ENCODE results near the gene RPS5.
"Not testable (repeated sequence)": the region's sequence is repeated elsewhere in the genome, so short reads cannot be mapped to it uniquely, and the experiment has no call there.

Gene RPS5

GRCh38 chr19:58386576-58387337, at the start of gene RPS5:
Gene RPS5, plus strand, starts transcription at chr19:58387269. Its CDS starts 869 bp downstream, at chr19:58388138.
- peak; percentile 98 for DNase-seq

GRCh38 chr19:58338336-58338735, 48.7 kb upstream of the RPS5 start:
- DNase-seq, result no peak

GRCh38 chr19:58338825-58339558, 48.1 kb upstream of the RPS5 start:
- no peak for DNase-seq

DNA sequence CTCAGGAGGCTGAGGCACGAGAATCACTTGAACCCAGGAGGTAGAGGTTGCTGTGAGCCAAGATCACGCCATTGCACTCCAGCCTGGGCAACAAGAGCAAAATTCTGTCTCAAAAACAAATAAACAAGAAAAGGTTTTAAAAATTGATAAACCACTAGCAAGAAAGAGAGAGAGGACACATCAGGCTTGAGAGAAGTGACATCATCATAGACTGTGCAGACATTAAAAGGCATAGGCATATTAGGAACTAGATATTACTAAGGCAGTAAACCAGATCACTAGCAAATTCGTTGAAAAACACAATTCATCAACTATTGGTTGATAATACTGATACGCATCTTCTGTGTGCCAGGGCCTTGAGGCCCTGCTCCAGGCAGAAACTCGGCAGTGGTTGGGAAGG, 41.5 kb upstream of the RPS5 start:
- no peak for DNase-seq

GRCh38 chr19:58346961-58347929, 39.8 kb upstream of the RPS5 start:
- peak; percentile 77 for DNase-seq

DNA sequence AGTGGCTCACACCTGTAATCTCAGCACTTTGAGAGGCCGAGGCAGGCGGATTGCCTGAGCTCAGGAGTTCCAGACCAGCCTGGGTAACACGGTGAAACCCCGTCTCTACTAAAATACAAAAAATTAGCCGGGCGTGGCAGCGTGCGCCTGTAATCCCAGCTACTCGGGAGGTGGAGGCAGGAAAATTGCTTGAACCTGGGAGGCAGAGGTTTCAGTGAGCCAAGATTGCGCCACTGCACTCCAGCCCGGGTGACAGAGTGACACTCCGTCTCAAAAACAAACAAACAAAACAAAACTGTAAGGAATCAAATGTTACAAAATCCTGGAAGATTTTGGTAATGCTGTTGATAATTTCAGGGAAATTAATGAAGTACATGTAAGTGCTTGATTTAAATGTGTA, 39.0 kb upstream of the RPS5 start:
- not testable (repeated sequence) for DNase-seq

GRCh38 chr19:58349590-58349989, 37.5 kb upstream of the RPS5 start:
- no peak for DNase-seq

GRCh38 chr19:58350001-58350861, 36.8 kb upstream of the RPS5 start:
- no peak for DNase-seq

- no peak for DNase-seq
Observed at GRCh38 chr19:58350871-58351557, 36.1 kb upstream of the RPS5 start.

DNA sequence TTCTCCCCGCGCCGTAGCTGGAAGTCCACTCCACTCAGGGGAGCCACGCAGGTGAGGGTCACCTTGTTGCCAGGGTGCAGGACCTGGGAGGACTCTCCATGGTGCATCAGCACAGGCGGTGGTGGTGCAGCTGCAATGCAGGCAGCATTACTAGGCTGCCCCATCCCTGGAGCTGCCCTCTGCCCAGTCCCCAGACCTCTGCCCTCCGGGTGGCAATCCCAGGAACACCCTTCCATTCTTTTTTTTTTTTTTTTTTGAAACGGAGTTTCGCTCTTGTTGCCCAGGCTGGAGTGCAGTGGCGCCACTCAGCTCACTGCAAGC, 35.6 kb upstream of the RPS5 start:
- DNase-seq, result no peak

- DNase-seq, result no peak
Observed at GRCh38 chr19:58351990-58352755, 34.9 kb upstream of the RPS5 start.

GRCh38 chr19:58352760-58353671, 34.1 kb upstream of the RPS5 start, which contains the start of gene A1BG:
Gene A1BG, minus strand, starts transcription at chr19:58353492. Its CDS starts 55 bp downstream, at chr19:58353437.
- DNase-seq, result no peak

- no peak for DNase-seq
Observed at GRCh38 chr19:58353717-58354477, 33.2 kb upstream of the RPS5 start.

- no peak for DNase-seq
Observed at GRCh38 chr19:58354478-58355030, 32.5 kb upstream of the RPS5 start.

DNA sequence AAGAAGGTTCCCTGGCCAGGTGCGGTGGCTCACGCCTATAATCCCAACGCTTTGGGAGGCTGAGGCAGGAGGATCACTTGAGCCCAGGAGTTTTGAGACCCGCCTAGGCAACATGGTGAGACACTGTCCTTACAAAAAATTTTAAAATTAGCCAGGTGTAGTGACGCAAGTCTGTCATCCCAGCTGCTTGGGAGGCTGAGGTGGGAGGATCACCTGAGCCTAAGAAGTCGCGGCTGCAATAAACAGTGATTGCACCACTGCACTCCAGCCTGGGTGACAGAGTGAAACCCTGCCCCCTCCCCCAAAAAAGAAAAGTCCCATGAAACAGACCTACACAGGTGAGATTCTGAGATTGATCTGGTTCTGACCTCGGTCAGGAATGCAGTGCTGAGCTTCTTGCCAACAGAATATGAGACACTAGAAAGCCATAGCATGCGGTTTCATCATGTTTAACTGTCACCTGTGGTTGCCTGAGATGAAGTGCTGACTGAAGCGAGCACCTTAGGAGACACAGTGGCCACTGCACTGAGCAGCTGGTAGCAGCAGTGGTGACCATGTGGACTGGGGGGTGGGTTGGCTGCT, 31.8 kb upstream of the RPS5 start:
- DNase-seq, result no peak

DNA sequence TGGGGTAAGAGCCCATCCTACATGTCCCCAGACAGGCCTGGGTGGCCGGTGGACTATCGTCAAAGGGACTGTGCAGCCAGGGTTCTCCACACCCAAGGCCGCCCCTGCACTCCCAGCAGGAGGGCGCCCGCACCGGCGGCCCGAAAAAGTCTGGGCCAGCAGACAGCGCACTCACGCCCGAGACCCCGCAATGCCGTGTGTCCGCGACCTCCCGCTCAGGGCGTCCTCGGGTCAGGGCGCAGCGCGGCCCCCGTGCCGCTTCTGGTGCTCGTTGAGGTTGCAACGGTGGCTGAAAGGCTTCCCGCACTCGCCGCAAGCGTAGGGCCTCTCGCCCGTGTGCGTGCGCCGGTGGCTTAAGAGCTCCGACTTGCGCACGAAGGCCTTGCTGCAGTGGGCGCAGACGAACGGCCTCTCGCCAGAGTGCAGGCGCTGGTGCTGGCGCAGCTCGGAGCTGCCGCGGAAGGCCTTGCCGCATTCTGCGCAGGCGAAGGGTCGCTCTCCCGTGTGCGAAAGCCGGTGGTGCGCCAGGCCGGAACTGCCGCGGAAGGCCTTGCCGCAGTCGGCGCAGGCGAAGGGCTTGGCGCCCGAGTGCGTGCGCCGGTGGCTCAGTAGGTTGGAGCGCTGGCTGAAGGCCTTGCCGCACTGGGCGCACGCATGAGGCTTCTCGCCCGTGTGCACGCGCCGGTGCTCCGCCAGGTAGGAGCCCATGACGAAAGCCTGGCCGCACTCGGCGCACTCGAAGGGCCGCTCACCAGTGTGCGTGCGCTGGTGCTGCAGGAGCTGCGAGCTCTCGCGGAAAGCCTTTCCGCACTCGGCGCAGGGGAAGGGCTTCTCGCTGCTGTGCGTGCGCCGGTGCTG, 30.9 kb upstream of the RPS5 start:
- DNase-seq, result peak; percentile 26

All from CD4-positive, alpha-beta T cell treated with Interleukin-21 for 1 hour (primary cell).